GM21825 (cell line): Measurements from ENCODE around the gene FANCC.

Source experiments
- ATAC-seq: cut with Tn5 transposase; IDR thresholded peaks from one replicate; pipeline ENCODE4 v1.9.1; 2021; ENCODE audit warnings: mild to moderate bottlenecking, moderate library complexity; ENCODE audit not compliant: unreplicated experiment

FANCC gene

GRCh38 chr9:95155220-95155619 is 162.3 kb downstream of the FANCC start:
- ATAC-seq = no peak

- ATAC-seq = no peak
Measured at GRCh38 chr9:95150903-95151302, 166.6 kb downstream of the FANCC start.

DNA sequence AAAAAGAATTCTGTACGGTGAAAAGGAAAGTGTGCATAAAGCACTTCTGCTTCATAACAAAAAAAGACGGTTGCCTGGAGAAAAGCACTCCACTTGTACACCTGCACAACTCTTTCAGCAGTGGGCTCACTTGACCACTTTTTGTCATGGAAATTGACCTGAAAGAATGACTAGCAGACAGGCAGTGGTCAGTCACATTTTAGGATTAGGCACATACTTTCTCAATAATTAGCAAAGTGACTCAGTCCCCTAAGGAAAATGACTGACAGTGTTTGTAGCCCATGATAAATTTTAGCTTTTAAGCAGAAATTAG is 169.3 kb downstream of the FANCC start:
- no peak for ATAC-seq

- no peak for ATAC-seq
Measured at GRCh38 chr9:95147452-95148207, 169.9 kb downstream of the FANCC start.

DNA sequence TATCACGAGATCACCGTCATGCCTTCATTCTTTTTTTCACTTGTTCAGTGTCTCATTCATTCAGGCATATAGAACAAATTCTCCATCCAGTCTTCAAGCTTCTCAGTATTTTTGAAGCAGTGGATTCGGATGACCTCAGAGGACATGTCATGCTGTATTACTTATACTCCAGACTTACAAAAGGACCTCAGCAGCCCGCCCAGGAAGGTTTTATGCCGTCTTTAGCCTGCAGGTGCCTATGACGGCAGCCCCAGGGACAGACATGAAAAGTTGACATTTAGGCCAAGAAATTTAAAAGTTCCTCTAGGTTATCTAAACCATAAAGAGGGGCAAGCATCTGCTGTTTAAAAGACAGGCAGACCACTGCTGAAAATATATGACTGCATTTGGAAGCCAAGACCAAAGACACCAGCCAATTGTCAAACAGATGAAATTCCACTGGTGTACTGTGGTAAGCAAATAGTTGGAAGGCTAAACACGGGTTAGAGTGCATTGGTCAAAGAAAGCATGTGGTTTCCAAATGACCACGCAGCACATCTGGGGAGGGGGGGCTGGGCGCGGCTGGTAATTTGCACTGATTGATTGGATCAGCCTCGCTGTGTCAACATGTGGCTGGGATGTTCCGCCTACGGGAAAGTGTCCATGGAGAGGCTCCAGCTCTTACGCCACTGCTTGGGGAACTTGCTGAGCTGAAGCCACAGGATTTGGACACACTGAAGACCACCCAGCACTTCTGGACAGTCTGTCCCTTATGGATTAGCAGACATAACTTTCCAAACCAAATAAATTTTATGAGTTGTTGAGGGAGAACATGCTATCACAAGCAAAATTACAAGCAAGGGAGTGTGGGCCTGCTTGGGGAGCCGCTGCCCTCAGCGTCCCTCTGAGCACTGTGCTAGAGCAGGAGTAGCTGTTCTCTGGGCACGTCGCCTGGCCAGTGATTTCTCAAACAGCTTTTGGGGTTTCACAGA is 173.6 kb downstream of the FANCC start:
- ATAC-seq = no peak

GRCh38 chr9:95142728-95143127 is 174.8 kb downstream of the FANCC start:
- no peak for ATAC-seq

DNA sequence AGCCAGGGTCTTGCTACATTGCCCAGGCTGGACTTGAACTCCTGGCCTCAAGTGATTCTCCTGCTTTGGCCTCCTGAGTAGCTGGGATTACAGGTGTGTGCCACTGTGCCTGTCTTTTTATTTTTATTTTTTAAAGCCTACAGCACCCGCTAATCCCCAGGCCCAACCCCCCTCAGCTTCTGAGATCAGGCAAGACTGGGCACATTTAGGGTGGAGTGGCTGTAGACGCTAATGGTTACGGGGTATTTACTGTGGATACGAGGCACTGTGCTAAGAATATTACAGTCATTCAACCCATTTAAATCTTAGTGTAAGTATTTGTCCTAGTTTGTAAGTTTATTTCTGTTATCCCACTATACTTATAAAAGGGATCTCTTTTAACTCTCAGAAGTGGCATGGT is 175.2 kb downstream of the FANCC start:
- no peak for ATAC-seq

DNA sequence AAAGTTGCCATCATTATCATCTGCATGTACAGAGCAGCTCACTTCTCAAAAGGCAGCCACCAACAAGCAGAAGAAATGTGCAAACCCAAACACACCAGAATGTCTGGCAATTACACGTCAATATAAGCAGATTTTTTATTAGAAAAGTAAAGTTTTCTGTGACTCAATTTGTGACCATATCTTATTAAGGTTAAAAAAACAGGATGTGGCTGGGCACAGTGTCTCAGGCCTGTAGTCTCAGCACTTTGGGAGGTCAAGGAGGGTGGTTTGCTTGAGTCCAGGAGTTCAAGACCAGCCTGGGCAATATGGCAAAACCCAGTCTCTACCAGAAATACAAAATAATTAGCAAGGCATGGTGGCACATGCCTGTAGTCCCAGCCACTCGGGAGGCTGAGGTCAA is 176.7 kb downstream of the FANCC start:
- no peak for ATAC-seq

DNA sequence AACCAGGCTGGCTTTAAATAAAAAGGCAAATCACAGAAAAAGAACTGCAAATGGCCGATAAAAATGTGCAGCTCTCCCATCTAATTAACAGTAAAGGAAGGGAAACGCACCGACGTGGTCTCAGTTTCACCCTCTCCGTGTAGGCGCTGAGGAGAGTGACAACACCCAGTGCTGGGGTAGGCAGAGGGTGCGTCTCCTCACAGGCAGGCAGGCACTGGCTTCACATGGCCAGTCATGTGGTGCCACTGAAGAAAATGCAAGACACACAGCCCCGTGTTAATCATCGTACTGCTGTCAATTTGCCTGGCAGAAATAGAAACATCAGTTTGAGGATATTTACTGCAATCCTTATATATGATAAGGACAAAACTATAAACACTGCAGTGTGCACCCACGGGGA is 178.4 kb downstream of the FANCC start:
- no peak for ATAC-seq

- no peak for ATAC-seq
Measured at GRCh38 chr9:95138474-95138873, 179.0 kb downstream of the FANCC start.

- ATAC-seq = no peak
Measured at GRCh38 chr9:95137587-95138145, 179.8 kb downstream of the FANCC start.

DNA sequence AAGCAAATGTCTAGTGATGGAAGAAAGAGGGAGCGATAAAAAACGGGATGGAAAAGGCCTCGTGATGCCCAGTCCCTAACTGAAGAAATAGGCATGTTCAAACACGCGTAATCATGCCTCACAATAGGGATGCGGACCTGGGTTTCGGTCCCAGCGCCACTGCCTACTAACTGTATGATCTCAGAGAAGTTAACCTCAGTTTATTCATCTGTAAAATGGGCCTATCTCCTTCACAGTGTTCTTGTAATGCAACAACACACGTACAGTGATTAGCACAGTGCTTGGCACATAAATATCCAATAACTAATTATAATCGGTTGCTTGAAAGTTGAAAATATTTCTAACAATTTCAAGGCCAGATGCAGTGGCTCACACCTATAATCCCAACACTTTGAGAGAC is 181.8 kb downstream of the FANCC start:
- no peak for ATAC-seq

DNA sequence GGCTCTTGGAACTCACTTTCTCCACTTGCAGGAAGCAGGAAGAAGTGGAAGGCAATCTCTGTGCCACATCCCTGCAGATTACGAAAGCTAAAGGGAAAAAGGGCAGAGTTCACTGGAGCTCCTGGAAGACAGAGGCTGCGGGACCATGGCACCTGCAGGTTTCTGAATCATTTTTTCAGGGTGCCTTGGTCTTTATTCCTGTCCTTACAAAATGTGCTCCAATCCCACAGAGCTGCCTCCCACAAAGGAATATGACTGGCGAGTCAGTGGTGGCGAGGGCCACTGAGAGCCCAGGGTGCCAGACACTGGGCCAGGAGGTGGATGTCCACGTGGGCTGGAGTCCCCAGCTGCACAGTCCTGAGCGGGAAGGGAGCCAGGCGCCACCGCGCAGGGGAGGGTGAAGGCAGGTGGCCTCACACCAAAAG is 183.0 kb downstream of the FANCC start:
- ATAC-seq = no peak

GRCh38 chr9:95133325-95133705 is 184.2 kb downstream of the FANCC start:
- no peak for ATAC-seq

DNA sequence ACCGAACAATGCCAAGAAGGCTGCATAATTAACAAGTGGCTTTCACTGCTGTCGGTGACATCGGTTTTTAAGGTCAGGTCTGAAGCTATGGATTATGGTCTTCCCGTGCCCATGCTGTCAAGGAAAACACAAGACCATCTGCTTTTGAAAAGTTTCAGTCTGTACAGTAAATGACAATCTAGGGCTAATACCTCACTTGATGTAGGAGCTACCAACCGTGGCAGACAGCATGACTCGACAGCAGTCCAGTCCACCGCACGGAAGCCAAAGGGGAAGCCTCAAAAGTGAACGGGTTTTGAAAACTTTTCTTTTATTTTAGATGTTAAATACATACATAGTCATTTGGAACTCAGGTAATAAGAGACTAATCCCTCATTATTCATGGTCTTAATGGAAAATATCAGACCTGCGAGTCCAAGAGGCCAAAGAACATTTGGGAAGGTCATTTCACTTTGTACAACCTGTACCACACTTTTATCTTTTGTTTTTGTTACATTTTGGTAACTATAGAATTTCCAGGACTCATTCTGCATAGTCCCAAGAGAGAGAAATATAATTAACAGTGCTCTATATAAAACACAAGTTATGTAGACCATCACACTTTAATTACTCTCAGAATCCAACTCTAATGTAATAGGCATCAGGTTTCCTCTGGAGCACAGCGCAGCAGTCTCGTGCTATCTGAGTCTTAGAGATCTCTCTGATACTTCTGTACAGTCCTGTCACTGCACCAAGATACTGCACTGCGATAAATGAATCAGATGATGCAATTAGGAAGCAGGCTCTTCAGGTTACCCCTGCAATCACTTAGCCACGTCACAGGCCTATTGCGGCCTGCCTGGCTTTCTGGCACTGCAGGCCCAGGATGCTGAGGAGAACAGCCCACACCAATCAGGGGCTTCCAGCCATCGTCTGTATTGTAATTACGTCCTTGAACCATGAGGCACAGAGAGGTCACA is 184.9 kb downstream of the FANCC start:
- no peak for ATAC-seq

DNA sequence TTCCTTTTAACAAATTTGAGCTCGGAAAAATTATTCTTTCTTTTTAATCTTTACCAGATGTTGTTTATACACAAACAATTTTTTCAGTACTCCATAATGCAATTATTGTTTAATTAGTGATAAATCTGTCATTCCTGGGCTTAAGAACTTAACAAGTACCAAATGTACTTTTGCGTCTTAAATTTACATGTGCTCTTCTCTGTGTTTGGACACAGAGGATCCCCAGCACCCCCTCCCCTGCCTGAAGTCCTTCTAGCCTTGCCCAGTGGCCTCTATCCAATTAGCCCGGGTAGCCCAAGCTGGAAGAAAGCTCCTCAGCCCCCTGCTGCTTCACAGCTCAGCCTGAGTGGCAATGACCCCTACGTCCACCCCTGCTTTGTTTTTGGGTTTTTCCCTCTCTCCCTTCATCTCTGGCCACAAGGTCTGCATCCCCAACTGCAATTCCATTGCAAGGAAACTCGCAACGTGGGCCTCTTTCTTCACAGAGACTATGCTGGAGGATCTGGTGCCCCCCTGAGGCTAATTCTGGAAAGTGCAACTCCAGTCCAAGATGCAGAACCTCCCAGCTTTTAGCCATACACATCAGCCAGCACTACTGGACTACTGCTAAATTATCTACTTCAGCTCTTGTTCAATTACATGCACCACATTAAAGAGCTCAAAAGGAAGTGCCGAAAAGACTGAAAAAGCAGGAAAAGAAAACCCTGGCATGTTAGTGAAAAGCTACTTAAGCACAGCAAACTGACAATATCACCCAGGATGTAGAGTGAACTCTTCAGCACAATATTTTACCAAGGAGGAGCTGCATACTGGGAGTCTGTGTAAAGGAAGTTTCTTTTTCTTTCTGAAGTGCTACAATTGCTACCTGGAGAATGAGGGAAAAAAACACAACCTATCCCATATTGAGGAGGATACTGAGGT is 186.2 kb downstream of the FANCC start:
- no peak for ATAC-seq

DNA sequence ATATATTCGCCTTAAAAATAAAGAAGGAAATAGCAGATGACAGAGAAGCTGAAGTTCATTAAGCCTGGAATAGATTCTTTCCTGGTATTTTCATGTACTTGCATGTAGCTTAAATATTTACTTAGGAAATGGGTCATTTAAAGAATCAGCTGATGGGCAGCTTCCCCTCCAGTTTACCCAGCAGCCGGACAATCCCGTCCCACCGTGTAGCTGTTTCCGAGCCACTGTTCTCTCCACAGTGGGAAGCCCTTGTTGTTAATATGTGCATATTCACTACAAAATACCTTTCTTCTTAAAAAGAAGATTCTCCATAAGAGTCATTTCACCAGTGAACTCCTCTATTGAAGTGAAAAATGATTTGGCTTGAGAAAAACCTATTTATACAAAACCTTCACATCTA is 187.0 kb downstream of the FANCC start:
- ATAC-seq = no peak

GRCh38 chr9:95129476-95130291 is 187.8 kb downstream of the FANCC start:
- ATAC-seq = no peak

- no peak for ATAC-seq
Measured at GRCh38 chr9:95128177-95128524, 189.4 kb downstream of the FANCC start.
